22Rv1 (cell line): ENCODE measurements around the gene CEP128.

ENCODE experiments used
- H3K27ac ChIP-seq: fragments of 450-650 bp; 2 replicates; pipeline ENCODE4 v1.5.1; 2017
- CTCF ChIP-seq: fragments of 450-650 bp; IDR thresholded peaks from 2 replicates; pipeline ENCODE4 v1.5.1; 2017; ENCODE audit warnings: mild to moderate bottlenecking
- ZFX ChIP-seq: fragments of 450-650 bp; IDR thresholded peaks from 2 replicates; pipeline ENCODE4 v1.6.1; 2017; ENCODE audit warnings: antibody characterized with exemption, borderline replicate concordance

The CEP128 gene

GRCh38 chr14:80477388-80478160 is 464.0 kb downstream of the CEP128 start:
- TF ChIP-seq ZFX (no peak), CTCF (no peak)
- no peak overlapping the region for H3K27ac ChIP-seq

- no peak for TF ChIP-seq CTCF
- TF ChIP-seq ZFX: no peak
- no peak overlapping the region for H3K27ac ChIP-seq
Observed at GRCh38 chr14:80475074-80475473, 466.5 kb downstream of the CEP128 start.

GRCh38 chr14:80468331-80469122 is 473.0 kb downstream of the CEP128 start:
- H3K27ac ChIP-seq: peak overlapping the region; percentile 44; the same call in 1 of the 2 replicates
- TF ChIP-seq ZFX (no peak), CTCF (no peak)

GRCh38 chr14:80465546-80466220 is 475.9 kb downstream of the CEP128 start:
- no peak overlapping the region for H3K27ac ChIP-seq
- TF ChIP-seq ZFX (no peak), CTCF (no peak)

- TF ChIP-seq CTCF (no peak), ZFX (no peak)
- H3K27ac ChIP-seq: no peak overlapping the region
Observed at GRCh38 chr14:80464531-80465149, 476.9 kb downstream of the CEP128 start.

GRCh38 chr14:80456209-80456608 is 485.3 kb downstream of the CEP128 start:
- H3K27ac ChIP-seq: no peak overlapping the region
- TF ChIP-seq ZFX (no peak), CTCF (no peak)
